ENCODE measurements around the gene SMG6.

- TF ChIP-seq ZNF565 (CRISPR knock-in tag; conservative IDR thresholded peaks at IDR 0.05; ENCODE audit: low read depth) (0 out of 2 replicates have a peak, but pooled peaks have one; percentile 1), ARNTL (CRISPR knock-in tag; IDR thresholded peaks at IDR 0.05; ENCODE audit: borderline replicate concordance, low read depth) (no peak), PATZ1 (CRISPR knock-in tag; IDR thresholded peaks at IDR 0.05; ENCODE audit: borderline replicate concordance) (no peak), OSR1 (CRISPR knock-in tag; IDR thresholded peaks at IDR 0.05) (no peak), GLIS3 (CRISPR knock-in tag; IDR thresholded peaks at IDR 0.05) (0 out of 2 replicates have a peak, but pooled peaks have one; percentile 9), ZFP3 (CRISPR knock-in tag; IDR thresholded peaks at IDR 0.05) (no peak), RARB (CRISPR knock-in tag; IDR thresholded peaks at IDR 0.05) (no peak), CSDC2 (CRISPR knock-in tag; IDR thresholded peaks at IDR 0.05) (no peak), ZFP30 (CRISPR knock-in tag; IDR thresholded peaks at IDR 0.05) (no peak), ZNF70 (CRISPR knock-in tag; IDR thresholded peaks at IDR 0.05) (no peak), CREB5 (CRISPR knock-in tag; IDR thresholded peaks at IDR 0.05; ENCODE audit: low read depth) (no peak)
Measured at GRCh38 chr17:2214929-2215615, 88.5 kb downstream of the SMG6 start.
